ENCODE data around the gene ABTB2.

The ABTB2 gene

GRCh38 chr11:34329876-34330275, 27.9 kb downstream of the ABTB2 start:
- ChIA-PET CTCF (interaction anchor here (1.2 kb wide), 1 partner anchor 12 kb away, joined by 4 read pairs; no protein-coding TSS in a partner anchor), POLR2A (no interaction called here)
- TF ChIP-seq, protein P1, sequence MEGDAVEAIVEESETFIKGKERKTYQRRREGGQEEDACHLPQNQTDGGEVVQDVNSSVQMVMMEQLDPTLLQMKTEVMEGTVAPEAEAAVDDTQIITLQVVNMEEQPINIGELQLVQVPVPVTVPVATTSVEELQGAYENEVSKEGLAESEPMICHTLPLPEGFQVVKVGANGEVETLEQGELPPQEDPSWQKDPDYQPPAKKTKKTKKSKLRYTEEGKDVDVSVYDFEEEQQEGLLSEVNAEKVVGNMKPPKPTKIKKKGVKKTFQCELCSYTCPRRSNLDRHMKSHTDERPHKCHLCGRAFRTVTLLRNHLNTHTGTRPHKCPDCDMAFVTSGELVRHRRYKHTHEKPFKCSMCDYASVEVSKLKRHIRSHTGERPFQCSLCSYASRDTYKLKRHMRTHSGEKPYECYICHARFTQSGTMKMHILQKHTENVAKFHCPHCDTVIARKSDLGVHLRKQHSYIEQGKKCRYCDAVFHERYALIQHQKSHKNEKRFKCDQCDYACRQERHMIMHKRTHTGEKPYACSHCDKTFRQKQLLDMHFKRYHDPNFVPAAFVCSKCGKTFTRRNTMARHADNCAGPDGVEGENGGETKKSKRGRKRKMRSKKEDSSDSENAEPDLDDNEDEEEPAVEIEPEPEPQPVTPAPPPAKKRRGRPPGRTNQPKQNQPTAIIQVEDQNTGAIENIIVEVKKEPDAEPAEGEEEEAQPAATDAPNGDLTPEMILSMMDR (IDR thresholded peaks at IDR 0.05; ENCODE audit: control extremely low read depth, extremely low read depth, low read depth, missing control alignments), result no peak
- DNase-seq (ENCODE audit: extremely low spot score), result no peak

GRCh38 chr11:34328632-34328910, 29.2 kb downstream of the ABTB2 start:
- DNase-seq (ENCODE audit: extremely low spot score), result no peak
- CTCF ChIA-PET, result interaction anchor here (1.5 kb wide), 1 partner anchor 19 kb away, joined by 4 read pairs; no protein-coding TSS in a partner anchor
- TF ChIP-seq, protein P1 (IDR thresholded peaks at IDR 0.05; ENCODE audit: control extremely low read depth, extremely low read depth, low read depth, missing control alignments), result no peak
- POLR2A ChIA-PET, result no interaction called here

DNA sequence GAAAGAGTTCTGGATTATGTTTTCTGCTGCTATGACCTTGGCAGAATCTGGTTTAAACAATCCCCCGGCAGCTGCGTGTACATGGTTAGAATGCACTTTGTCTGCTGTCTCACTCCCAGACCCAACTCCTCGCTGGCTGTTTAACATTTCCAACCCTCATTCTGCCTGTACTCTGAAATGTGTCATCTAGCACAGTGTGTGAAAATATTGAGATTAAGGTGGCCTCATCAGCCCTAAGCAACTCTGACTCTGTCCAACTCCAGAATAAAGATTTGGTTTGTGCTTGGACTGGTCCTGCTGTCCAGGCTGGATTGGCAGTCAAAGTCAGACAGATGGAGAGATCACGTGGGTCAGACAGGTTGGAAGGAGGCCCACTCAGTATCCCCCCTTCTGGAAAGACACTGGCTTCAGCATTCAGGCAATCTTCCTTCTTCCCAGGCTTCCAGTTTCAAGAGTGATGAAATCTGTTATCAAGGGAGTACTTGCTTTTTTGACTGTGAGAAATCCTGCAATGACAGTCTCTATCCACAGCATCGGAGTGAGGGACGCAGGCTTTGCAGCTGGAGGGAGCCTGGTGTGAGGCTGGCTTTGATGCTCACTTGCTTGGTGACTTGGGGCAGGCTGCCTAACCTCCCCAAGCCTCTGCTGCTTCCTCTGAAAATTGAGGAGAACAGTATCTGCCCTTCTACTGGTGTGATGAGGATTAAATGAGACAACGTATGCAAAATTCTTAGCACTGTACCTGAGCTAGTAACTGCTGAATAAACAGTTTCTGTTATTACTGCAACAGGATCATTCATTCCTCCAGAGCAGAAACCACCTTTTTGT, 29.8 kb downstream of the ABTB2 start:
- no peak for DNase-seq (ENCODE audit: extremely low spot score)
- CTCF ChIA-PET, result interaction anchor here (1.5 kb wide), 1 partner anchor 19 kb away, joined by 4 read pairs; no protein-coding TSS in a partner anchor
- TF ChIP-seq, protein P1 (IDR thresholded peaks at IDR 0.05; ENCODE audit: control extremely low read depth, extremely low read depth, low read depth, missing control alignments), result no peak
- POLR2A ChIA-PET, result no interaction called here

GRCh38 chr11:34324466-34324865, 33.3 kb downstream of the ABTB2 start:
- DNase-seq (ENCODE audit: extremely low spot score), result no peak
- POLR2A ChIA-PET, result no interaction called here
- TF ChIP-seq, protein P1 (IDR thresholded peaks at IDR 0.05; ENCODE audit: control extremely low read depth, extremely low read depth, low read depth, missing control alignments), result no peak
- CTCF ChIA-PET, result interaction anchor here (1.7 kb wide), 1 partner anchor 11 kb away, joined by 4 read pairs; no protein-coding TSS in a partner anchor

DNA sequence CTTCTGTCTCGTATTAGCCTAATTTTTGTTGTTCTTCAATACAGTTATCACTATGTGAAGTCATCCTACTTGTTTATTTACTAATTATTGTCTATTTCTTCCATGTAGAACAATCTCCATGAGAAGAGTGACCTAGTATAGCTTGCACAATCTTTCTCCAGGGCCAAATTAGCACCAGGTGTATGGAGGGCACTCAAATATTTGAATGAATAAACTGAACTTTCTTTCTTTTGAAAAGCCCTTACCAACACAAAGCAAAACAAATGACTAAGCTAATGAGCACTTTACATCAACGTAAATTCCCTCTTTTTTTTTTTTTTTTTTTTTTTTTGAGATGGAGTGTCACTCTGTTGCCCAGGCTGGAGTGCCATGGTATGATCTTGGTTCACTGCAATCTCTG, 34.2 kb downstream of the ABTB2 start:
- POLR2A ChIA-PET, result no interaction called here
- no peak for DNase-seq (ENCODE audit: extremely low spot score)
- TF ChIP-seq, protein P1 (IDR thresholded peaks at IDR 0.05; ENCODE audit: control extremely low read depth, extremely low read depth, low read depth, missing control alignments), result no peak
- CTCF ChIA-PET, result interaction anchor here (1.3 to 1.7 kb wide), 2 partner anchors 12 to 21 kb away, joined by 3 to 4 read pairs; no protein-coding TSS in a partner anchor

GRCh38 chr11:34318111-34319037, 39.4 kb downstream of the ABTB2 start:
- ChIA-PET CTCF (interaction anchor here (0.7 to 3.9 kb wide), 4 partner anchors 15 to 144 kb away, joined by 3 to 11 read pairs (median 4); no protein-coding TSS in a partner anchor), POLR2A (no interaction called here)
- no peak for DNase-seq (ENCODE audit: extremely low spot score)
- TF ChIP-seq, protein P1 (IDR thresholded peaks at IDR 0.05; ENCODE audit: control extremely low read depth, extremely low read depth, low read depth, missing control alignments), result no peak
